ENCODE measurements around the gene OR10K1.

DNA sequence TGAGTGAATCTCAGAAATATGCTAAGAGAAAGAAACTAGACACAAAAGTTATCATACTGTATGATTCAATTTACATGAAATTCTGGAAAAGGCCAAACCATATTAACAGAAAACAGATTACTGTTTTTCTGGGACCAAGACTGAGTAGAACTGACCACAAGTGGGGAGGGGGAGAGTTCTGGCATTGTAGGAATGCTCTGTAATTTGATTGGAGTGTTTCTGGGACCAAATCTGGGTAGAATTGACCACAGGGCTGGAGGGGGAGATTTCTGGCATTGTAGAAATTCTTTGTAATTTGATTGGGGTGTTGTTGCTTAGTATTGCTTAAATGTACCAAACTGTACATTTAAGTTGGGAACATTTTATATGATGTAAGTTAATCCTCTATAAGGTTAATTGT is 3.4 kb upstream of the OR10K1 start:
- TF ChIP-seq EZH2 (IDR thresholded peaks at IDR 0.05; ENCODE audit: low read length, missing control alignments) (no peak), CTCF (conservative IDR thresholded peaks at IDR 0.05 in 1 of 2, IDR thresholded peaks at IDR 0.05 in 1 of 2; ENCODE audit: low read depth in 1 of 2, low read length in 2 of 2) (no peak)

All from fibroblast of lung (primary cell).